ENCODE measurements around the gene LYL1. TPM values are rescaled to one million over a fixed set of nuclear protein-coding genes. Genes with fewer than 3 reads are reported as not detected.

The LYL1 gene
- total RNA-seq, 1 experiment from 2014 or later, result 0.24 TPM

DNA sequence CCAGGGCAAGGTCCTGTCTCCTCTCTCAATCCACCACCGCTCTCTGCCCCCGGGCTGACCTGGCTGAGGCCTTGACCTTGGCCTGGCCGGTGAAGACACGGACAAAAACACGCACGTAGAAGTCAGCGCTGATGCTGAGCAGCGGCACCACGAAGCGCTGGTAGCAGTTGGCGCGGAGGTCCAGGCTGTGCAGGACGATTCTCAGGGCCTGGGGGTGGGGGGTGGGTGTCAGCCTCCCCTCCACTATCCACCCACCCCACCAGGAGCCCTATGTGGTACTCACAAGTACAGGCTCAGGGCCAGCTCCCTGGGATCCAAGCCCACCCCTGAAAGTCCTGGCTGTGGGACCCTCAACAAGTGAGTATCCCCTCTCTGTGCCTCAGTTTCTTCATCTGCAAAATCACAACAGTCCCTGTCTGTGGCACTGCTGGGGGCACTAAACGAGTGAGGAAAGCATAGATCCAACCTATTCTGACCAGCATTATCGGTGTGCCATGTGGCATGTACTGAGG, 7.5 kb upstream of the LYL1 start:
- Histone ChIP-seq H3K79me2 (ENCODE audit: low read depth) (peaks cover 17% of the 10 kb centered on the region), H3K4me3 (no peak overlapping the region), H3K36me3 (ENCODE audit: low read depth) (peaks cover 24% of the 10 kb centered on the region; the same call in 1 of the 2 replicates), H3K27ac (no peak overlapping the region), H3K4me1 (replicated peaks; ENCODE audit: insufficient read depth) (peaks cover 5% of the 10 kb centered on the region), H3K9me3 (ENCODE audit: insufficient read depth, low read depth) (no peaks in the 10 kb centered on the region), H3K4me2 (no peak overlapping the region), H3K27me3 (ENCODE audit: insufficient read depth, low read depth) (no peaks in the 10 kb centered on the region), H2AFZ (no peak overlapping the region), H4K20me1 (ENCODE audit: insufficient read depth) (0 out of 2 replicates have a peak, but pooled peaks cover 6% of the 10 kb centered on the region), H3K9me2 (ENCODE audit: insufficient read depth) (no peaks in the 10 kb centered on the region), H3F3A (ENCODE audit: insufficient read depth, low read depth) (peaks cover 22% of the 10 kb centered on the region; the same call in 1 of the 2 replicates)
- DNase-seq, result no peak
- no peak for TF ChIP-seq EZH2 (IDR thresholded peaks at IDR 0.05; ENCODE audit: low read depth)
- TF ChIP-seq, protein P1, sequence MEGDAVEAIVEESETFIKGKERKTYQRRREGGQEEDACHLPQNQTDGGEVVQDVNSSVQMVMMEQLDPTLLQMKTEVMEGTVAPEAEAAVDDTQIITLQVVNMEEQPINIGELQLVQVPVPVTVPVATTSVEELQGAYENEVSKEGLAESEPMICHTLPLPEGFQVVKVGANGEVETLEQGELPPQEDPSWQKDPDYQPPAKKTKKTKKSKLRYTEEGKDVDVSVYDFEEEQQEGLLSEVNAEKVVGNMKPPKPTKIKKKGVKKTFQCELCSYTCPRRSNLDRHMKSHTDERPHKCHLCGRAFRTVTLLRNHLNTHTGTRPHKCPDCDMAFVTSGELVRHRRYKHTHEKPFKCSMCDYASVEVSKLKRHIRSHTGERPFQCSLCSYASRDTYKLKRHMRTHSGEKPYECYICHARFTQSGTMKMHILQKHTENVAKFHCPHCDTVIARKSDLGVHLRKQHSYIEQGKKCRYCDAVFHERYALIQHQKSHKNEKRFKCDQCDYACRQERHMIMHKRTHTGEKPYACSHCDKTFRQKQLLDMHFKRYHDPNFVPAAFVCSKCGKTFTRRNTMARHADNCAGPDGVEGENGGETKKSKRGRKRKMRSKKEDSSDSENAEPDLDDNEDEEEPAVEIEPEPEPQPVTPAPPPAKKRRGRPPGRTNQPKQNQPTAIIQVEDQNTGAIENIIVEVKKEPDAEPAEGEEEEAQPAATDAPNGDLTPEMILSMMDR (conservative IDR thresholded peaks at IDR 0.05), result no peak
- ChIA-PET POLR2A (ENCODE audit: unreplicated experiment) (no interaction called here), CTCF (no interaction called here)
- no TSS peak for BruUV-seq (replicated peaks)
- intact Hi-C loops (cut with micrococcal nuclease; ENCODE audit: unreplicated experiment), result loop anchor here (10.0 kb wide), 1 partner anchor 155 kb away; no protein-coding TSS in a partner anchor

DNA sequence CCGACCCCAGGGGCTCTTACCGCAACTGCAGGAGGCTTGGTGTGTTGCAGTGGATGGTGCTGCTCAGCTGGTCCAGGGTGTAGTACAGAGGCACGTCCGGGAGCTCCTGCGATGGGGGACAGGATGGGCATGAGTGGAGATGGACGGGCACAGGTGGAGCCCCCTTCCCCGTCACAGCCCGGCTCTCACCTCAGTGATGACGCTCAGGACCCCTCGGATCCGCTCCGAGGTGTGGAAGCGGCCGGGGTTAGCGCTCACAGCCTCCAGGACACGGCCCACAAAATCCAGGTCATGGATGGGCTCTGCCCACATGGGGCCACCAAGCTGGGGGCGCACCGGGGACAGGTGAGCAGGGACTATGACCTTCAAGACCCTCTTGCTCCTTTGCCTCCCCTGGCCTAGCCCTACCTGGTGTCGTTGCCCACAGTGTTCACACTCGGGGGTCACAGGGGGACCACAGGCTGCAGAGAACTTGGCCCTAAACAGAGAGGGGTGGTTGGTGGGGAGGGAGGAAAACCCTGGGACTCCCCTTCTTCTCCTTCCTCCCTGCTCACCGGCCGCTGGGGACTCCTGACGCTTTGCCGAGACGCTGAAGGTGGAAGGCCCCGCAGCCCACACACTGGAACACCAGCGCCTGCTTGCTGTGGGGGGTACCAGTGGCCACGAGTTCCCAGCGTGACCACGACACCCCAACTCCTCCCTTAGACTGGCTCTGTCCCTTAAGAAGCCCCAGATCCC, 6.9 kb upstream of the LYL1 start:
- DNase-seq, result no peak
- Histone ChIP-seq H2AFZ (no peak overlapping the region), H3K36me3 (ENCODE audit: low read depth) (peaks cover 18% of the 10 kb centered on the region; the same call in 1 of the 2 replicates), H4K20me1 (ENCODE audit: insufficient read depth) (0 out of 2 replicates have a peak, but pooled peaks cover 6% of the 10 kb centered on the region), H3K4me3 (no peak overlapping the region), H3K4me2 (no peak overlapping the region), H3K79me2 (ENCODE audit: low read depth) (peaks cover 11% of the 10 kb centered on the region), H3K4me1 (replicated peaks; ENCODE audit: insufficient read depth) (no peaks in the 10 kb centered on the region; the same call in 1 of the 2 replicates), H3K27ac (no peak overlapping the region), H3F3A (ENCODE audit: insufficient read depth, low read depth) (peaks cover 18% of the 10 kb centered on the region; the same call in 1 of the 2 replicates), H3K27me3 (ENCODE audit: insufficient read depth, low read depth) (no peaks in the 10 kb centered on the region), H3K9me3 (ENCODE audit: insufficient read depth, low read depth) (no peaks in the 10 kb centered on the region), H3K9me2 (ENCODE audit: insufficient read depth) (no peaks in the 10 kb centered on the region)
- TF ChIP-seq, protein P1 (conservative IDR thresholded peaks at IDR 0.05), result no peak
- TF ChIP-seq EZH2 (IDR thresholded peaks at IDR 0.05; ENCODE audit: low read depth), result no peak
- POLR2A ChIA-PET (ENCODE audit: unreplicated experiment), result no interaction called here
- intact Hi-C loops (cut with micrococcal nuclease; ENCODE audit: unreplicated experiment), result loop anchor here (10.0 kb wide), 1 partner anchor 155 kb away; no protein-coding TSS in a partner anchor
- CTCF ChIA-PET, result interaction anchor here (0.6 kb wide), 1 partner anchor 224 kb away, joined by 3 read pairs; no protein-coding TSS in a partner anchor
- BruUV-seq (replicated peaks), result no TSS peak

GRCh38 chr19:13104848-13105711, 2.4 kb upstream of the LYL1 start:
- ChIA-PET CTCF (interaction anchor here (0.7 kb wide), 1 partner anchor 37 kb away, joined by 14 read pairs; no protein-coding TSS in a partner anchor), POLR2A (ENCODE audit: unreplicated experiment) (no interaction called here)
- Histone ChIP-seq H2AFZ (no peak overlapping the region), H3K4me1 (replicated peaks; ENCODE audit: insufficient read depth) (no peaks in the 10 kb centered on the region), H3K36me3 (ENCODE audit: low read depth) (peaks cover 7% of the 10 kb centered on the region; the same call in 1 of the 2 replicates), H3K79me2 (ENCODE audit: low read depth) (no peaks in the 10 kb centered on the region), H3K27ac (no peak overlapping the region), H3K4me3 (no peak overlapping the region), H3K4me2 (no peak overlapping the region), H4K20me1 (ENCODE audit: insufficient read depth) (peaks cover 8% of the 10 kb centered on the region; the same call in 1 of the 2 replicates), H3K27me3 (ENCODE audit: insufficient read depth, low read depth) (no peaks in the 10 kb centered on the region), H3F3A (ENCODE audit: insufficient read depth, low read depth) (peaks cover 13% of the 10 kb centered on the region; the same call in 1 of the 2 replicates), H3K9me2 (ENCODE audit: insufficient read depth) (no peaks in the 10 kb centered on the region), H3K9me3 (ENCODE audit: insufficient read depth, low read depth) (no peaks in the 10 kb centered on the region)
- no peak for DNase-seq
- TSS peak; percentile 13 for BruUV-seq (replicated peaks)
- intact Hi-C loops (cut with micrococcal nuclease; ENCODE audit: unreplicated experiment), result no loop called here
- TF ChIP-seq, protein P1 (conservative IDR thresholded peaks at IDR 0.05), result no peak
- TF ChIP-seq EZH2 (IDR thresholded peaks at IDR 0.05; ENCODE audit: low read depth), result no peak
